ENCODE results near the gene OR7G2. TPM values are rescaled to one million over a fixed set of nuclear protein-coding genes. Genes with fewer than 3 reads are reported as not detected.

Gene OR7G2
- total and polyA plus RNA-seq, 9 of the 15 experiments (the other 6 are each of a cell fraction or from before 2014, with no cell fraction given), result 0.20 TPM; not detected in 8

- no peak for TF ChIP-seq ARID4B (CRISPR knock-in tag; IDR thresholded peaks at IDR 0.05)
- TF ChIP-seq CTCFL (IDR thresholded peaks at IDR 0.05; ENCODE audit: borderline replicate concordance, insufficient read depth, low read depth, low read length, poor library complexity, severe bottlenecking), result no peak
- TF ChIP-seq ZBTB17 (CRISPR knock-in tag; IDR thresholded peaks at IDR 0.05), result no peak
- no peak for TF ChIP-seq THAP12 (CRISPR knock-in tag; IDR thresholded peaks at IDR 0.05)
- no peak for TF ChIP-seq ZNF695 (CRISPR knock-in tag; IDR thresholded peaks at IDR 0.05)
- peak; percentile 94 for TF ChIP-seq CCNT2 (IDR thresholded peaks at IDR 0.05; ENCODE audit: borderline replicate concordance, extremely low read depth, insufficient read length, low read depth, low read length)
- TF ChIP-seq GTF3C2 (IDR thresholded peaks at IDR 0.05; ENCODE audit: borderline replicate concordance, extremely low read depth, insufficient read length), result no peak
- no peak for TF ChIP-seq FOXK1 (CRISPR knock-in tag; IDR thresholded peaks at IDR 0.05; ENCODE audit: borderline replicate concordance)
- no peak for TF ChIP-seq ZNF583 (CRISPR knock-in tag; IDR thresholded peaks at IDR 0.05)
- no peak for TF ChIP-seq ZBTB1 (CRISPR knock-in tag; IDR thresholded peaks at IDR 0.05; ENCODE audit: borderline replicate concordance, low read depth)
- no peak for TF ChIP-seq MXD1 (CRISPR knock-in tag; IDR thresholded peaks at IDR 0.05; ENCODE audit: borderline replicate concordance, poor library complexity, severe bottlenecking)
- TF ChIP-seq CGGBP1 (CRISPR knock-in tag; IDR thresholded peaks at IDR 0.05), result no peak
Observed at GRCh38 chr19:9075064-9075949, 32.0 kb downstream of the OR7G2 start (continued).

All from K562 (cell line).